NCI-H524 (cell line): ENCODE data around the gene PIGL.
"Not testable (repeated sequence)": the region's sequence is repeated elsewhere in the genome, so short reads cannot be mapped to it uniquely, and the experiment has no call there.

Experiments used
- DNase-seq, 2 experiments: peaks; one replicate each; lab custom pipeline; 2025; lab: John Stamatoyannopoulos, UW

Gene PIGL

GRCh38 chr17:16216341-16217001 is 539 bp upstream of the PIGL start:
- not testable (repeated sequence) for DNase-seq

- no peak for DNase-seq
Observed at GRCh38 chr17:16222406-16222805, 5.4 kb downstream of the PIGL start.

DNA sequence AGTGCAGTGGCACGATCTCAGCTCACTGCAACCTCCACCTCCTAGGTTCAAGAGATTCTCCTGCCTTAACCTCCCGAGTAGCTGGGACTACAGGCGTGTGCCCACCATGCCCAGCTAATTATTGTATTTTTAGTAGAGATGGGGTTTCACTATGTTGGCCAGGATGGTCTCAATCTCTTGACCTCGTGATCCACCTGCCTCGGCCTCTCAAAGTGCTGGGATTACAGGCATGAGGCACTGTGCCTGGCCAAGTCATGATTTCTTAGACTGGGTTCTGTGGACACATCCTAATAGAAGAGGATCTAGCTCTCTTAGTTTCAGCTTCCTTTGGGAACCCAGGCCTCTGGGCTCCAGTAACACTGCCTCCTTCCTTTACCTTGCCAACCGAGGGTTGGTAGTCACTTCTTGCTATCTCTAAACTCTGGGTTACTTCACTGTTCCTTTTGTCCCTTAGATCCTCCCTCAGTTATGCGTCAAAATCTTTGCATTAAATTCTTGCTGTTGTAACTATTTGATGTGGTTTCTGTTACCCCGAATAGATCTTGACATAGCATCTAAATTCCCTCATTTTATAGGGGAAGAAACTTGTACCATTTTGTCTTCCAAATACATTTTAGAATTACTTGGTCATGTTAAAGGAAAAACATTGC is 13.0 kb downstream of the PIGL start:
- not testable (repeated sequence) for DNase-seq

- DNase-seq = no peak
Observed at GRCh38 chr17:16232391-16232790, 15.4 kb downstream of the PIGL start.

- no peak for DNase-seq
Observed at GRCh38 chr17:16239931-16240330, 22.9 kb downstream of the PIGL start.

DNA sequence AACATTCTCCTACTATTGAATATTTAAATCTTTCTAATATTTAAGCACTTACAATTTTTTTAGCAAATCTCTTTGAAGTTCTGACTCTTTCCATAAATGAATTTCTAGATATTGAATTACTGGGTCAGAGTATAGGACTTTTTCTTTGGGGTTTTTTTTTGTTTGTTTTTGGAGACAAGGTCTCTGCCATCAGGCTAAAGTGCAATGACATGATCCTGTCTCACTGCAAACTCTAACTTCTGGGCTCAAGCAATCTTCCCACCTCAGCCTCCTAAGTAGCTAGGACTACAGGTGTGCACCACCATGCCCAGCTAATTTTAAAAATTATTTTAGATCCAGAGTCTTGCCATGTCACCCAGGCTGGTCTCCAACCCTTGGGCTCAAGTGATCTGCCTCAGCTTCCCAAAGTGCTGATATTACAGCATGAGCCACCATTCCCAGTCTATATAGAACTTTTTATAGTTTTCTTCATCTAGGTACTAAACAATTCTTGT is 24.9 kb downstream of the PIGL start:
- DNase-seq = no peak

- DNase-seq = no peak
Observed at GRCh38 chr17:16243385-16243784, 26.4 kb downstream of the PIGL start.

- DNase-seq = no peak
Observed at GRCh38 chr17:16243801-16244567, 27.0 kb downstream of the PIGL start.

- DNase-seq = no peak
Observed at GRCh38 chr17:16247586-16247984, 30.6 kb downstream of the PIGL start.

DNA sequence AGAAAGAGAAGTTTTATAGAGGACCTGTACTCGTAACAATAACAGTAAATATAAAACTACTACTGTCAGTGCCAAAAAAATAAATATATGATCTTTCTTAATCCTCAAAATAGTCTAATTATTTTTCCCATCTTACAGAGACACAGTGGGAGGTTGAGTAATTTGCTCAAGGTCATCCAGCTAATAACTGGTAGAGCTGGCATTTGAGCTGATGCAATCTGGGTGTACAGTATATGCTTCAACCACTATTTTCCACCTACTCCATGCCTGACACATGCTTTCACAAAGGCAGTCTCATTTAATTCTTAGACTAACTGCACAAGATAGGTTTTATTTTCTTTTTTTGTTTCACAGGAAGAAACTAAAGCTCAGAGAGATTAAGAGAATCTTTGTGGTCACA is 33.6 kb downstream of the PIGL start:
- DNase-seq = no peak

GRCh38 chr17:16251043-16251442 is 34.0 kb downstream of the PIGL start:
- DNase-seq = no peak

DNA sequence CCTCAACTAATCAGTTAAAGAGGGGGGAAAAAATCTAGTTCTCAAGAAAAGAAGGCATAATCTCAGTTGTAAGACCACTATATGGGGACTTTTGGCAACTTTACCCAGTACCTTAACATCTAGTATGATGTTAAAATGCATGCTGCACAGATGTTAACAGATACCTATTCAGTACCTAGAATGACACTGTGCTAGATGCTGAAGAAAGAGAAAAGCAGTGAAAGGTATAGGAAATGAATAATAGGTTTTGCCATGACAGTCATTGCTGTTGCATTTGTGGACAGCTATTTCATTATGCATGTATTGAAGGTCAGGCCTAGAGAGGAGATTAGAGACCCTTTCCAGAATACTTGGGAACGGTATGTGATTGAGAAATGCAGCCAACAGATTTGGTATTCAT is 34.5 kb downstream of the PIGL start:
- no peak for DNase-seq

GRCh38 chr17:16254773-16255400 is 37.9 kb downstream of the PIGL start:
- DNase-seq = no peak

GRCh38 chr17:16255481-16255921 is 38.5 kb downstream of the PIGL start:
- DNase-seq = no peak

GRCh38 chr17:16258901-16259300 is 41.9 kb downstream of the PIGL start:
- no peak for DNase-seq

DNA sequence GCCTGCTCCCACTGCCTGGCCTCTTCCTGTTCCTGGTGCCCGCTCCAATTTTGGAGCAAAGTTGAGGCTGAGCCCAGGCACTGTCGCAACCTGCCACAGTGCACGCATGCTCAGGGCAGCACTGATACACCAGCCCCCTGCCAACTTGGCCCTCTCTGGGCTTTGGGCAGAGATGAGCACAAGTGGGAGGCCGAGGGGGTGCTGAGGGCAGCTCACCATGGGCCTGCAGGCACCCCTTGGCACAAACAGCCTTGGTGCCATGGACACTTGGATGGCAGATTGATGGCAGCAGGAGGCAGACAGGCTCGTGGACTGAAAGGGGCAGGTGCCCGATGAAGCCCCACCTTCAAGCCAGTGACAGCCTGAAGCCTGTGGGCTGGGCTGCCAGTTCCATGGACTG is 42.9 kb downstream of the PIGL start:
- DNase-seq = no peak

DNA sequence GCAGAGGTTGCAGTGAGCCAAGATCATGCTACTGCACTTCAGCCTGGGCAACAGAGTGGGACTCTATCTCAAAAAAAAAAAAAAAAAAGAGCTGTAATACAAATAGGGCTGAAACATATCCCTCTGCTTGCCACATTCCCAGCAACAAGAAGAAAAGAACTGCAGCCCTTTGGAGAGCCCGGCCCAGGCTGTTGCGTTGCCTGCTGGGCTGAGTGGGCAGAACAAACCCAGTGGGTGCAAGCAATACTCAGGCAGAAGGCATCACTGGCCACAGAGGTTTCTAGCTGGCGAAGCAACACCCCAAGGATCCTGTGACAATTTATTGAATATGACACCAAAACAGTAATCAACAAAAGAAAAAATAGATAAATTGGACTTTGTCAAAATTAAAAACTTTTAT is 44.0 kb downstream of the PIGL start:
- no peak for DNase-seq

DNA sequence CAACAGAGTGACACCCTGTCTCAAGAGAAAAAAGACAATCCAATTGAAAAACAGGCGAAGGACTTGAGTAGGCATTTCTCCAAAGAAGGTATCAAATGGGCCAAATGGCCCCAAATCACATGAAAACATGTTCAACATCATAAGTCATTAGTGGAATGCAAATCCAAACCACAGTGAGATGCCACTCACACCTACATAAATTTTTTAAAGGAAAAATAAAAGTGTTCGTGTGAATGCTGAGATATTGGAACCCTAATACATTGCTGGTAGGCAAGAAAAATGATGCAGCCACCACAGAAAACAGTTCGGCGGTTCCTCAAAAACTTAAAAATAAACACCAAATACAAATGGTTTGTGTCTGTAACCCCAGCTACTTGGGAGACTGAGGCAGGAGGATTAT is 45.2 kb downstream of the PIGL start:
- no peak for DNase-seq

DNA sequence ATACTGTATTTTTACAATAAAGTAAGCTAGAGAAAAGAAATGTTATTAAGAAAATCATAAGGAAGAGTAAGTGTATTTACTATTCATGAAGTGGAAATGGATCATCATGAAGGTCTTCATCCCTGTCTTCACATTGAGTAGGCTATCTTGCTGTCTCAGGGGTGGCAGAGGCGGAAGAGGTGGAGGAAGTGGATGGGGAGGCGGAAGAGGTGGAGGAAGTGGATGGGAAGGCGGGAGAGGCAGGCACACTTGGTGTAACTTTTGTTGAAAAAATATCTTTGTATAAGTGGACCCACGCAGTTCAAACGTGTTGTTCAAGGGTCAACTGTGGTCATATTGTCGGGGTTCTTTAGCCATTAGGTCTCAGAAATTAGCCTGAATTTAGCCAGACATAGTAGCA is 50.2 kb downstream of the PIGL start:
- DNase-seq = no peak

GRCh38 chr17:16269658-16270057 is 52.6 kb downstream of the PIGL start:
- DNase-seq = no peak

GRCh38 chr17:16272111-16272840 is 55.3 kb downstream of the PIGL start:
- DNase-seq = no peak

GRCh38 chr17:16273499-16273898 is 56.5 kb downstream of the PIGL start:
- no peak for DNase-seq
